Esophagus squamous epithelium (tissue), 4 donors: ENCODE measurements around the gene SRSF10.

Source experiments
- POLR2A ChIP-seq, 4 donors: fragments of 450-650 bp; IDR thresholded peaks; one replicate each; pipeline ENCODE4 v1.6.1; 2017; ENCODE audit warnings: antibody characterized with exemption in 4 of 4, mild to moderate bottlenecking in 4 of 4, moderate library complexity in 3 of 4
- TF ChIP-seq, protein P1 (sequence below), 6 experiments: fragments of 450-650 bp in 4 of 6; fragments of 200-600 bp in 2 of 6; sonication (generic) in 2 of 6; IDR thresholded peaks; one replicate each; pipeline ENCODE4 v1.5.1; 2016 to 2019; ENCODE audit warnings: antibody characterized with exemption in 6 of 6, mild to moderate bottlenecking in 4 of 6, moderate library complexity in 4 of 6

DNA sequence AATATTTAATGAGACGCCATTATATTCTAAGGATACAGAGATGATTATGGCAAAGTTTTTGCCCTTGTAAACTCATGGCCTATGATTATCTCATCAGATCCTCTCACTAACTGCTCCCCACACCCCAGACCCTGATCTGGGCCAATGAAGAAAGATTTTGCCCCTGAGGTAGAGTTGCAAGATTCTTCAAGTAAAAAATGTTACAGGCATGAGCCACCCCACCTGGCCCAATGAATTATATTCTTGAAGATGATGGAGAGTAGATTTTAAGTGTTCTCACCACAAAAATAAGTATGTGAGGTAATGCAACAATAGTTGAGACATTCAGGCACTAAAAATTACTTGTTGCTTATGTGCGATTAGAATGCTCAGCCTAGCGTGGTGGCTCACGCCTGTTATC, 65.2 kb downstream of the SRSF10 start:
- TF ChIP-seq, protein P1, sequence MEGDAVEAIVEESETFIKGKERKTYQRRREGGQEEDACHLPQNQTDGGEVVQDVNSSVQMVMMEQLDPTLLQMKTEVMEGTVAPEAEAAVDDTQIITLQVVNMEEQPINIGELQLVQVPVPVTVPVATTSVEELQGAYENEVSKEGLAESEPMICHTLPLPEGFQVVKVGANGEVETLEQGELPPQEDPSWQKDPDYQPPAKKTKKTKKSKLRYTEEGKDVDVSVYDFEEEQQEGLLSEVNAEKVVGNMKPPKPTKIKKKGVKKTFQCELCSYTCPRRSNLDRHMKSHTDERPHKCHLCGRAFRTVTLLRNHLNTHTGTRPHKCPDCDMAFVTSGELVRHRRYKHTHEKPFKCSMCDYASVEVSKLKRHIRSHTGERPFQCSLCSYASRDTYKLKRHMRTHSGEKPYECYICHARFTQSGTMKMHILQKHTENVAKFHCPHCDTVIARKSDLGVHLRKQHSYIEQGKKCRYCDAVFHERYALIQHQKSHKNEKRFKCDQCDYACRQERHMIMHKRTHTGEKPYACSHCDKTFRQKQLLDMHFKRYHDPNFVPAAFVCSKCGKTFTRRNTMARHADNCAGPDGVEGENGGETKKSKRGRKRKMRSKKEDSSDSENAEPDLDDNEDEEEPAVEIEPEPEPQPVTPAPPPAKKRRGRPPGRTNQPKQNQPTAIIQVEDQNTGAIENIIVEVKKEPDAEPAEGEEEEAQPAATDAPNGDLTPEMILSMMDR (IDR thresholded peaks at IDR 0.05): no peak
- TF ChIP-seq POLR2A (IDR thresholded peaks at IDR 0.05): no peak
